A549 (cell line): ENCODE measurements around the gene LAMA2. TPM values are rescaled to one million over a fixed set of nuclear protein-coding genes. Genes with fewer than 3 reads are reported as not detected.

ENCODE experiments used
- ATAC-seq, 2 experiments: fragments of 200-7000 bp in 1 of 2; fragments of >200 bp in 1 of 2; cut with Nextera tagmentation in 1 of 2; cut with Tn5 transposase in 1 of 2; 3 replicates each; pipeline versions ENCODE4 v1.8.0 to v1.9.1; 2018 to 2020; ENCODE audit warnings: mild to moderate bottlenecking in 1 of 2, moderate library complexity in 1 of 2
- CTCF ChIA-PET: fragments of 300-600 bp; sonication (Branson Sonifier 250); formaldehyde crosslinking; extraction: SDS; loops from one replicate; lab custom pipeline; 2021; ENCODE audit warnings: antibody characterized with exemption, inconsistent platforms; lab: Yijun Ruan, JAX
- POLR2A ChIA-PET: fragments of 350-600 bp; formaldehyde crosslinking; extraction: SDS; loops from one replicate; lab custom pipeline; 2021; ENCODE audit warnings: antibody characterized with exemption, inconsistent platforms; lab: Yijun Ruan, JAX
- DNase-seq, 2 experiments: peaks; one replicate each; pipeline versions ENCODE4 v3.0.0 to v3.0.0-alpha.2; 2011 to 2016; ENCODE audit warnings: low read depth in 1 of 2, low spot score in 1 of 2
- FAIRE-seq: peaks from 2 replicates; lab custom pipeline; 2011; peaks lifted over from hg19 to GRCh38; lab: Jason Lieb, UNC
- H3K27ac ChIP-seq, 2 experiments: fragments of >200 bp; sonication (Bioruptor Twin); formaldehyde crosslinking; 3 replicates each; pipeline ENCODE4 v1.5.1; 2016 to 2017
- H3K4me1 ChIP-seq: fragments of >200 bp; sonication (Bioruptor Twin); formaldehyde crosslinking; 3 replicates; pipeline ENCODE4 v1.6.1; 2016
- H3K4me2 ChIP-seq: fragments of >200 bp; sonication (Bioruptor Twin); formaldehyde crosslinking; 3 replicates; pipeline ENCODE4 v1.6.1; 2016
- H3K4me3 ChIP-seq: fragments of >200 bp; sonication (Bioruptor Twin); formaldehyde crosslinking; 3 replicates; pipeline ENCODE4 v1.5.1; 2016
- H3K9me3 ChIP-seq: fragments of >200 bp; sonication (Bioruptor Twin); formaldehyde crosslinking; 3 replicates; pipeline ENCODE4 v1.6.1; 2016
- BCL3 ChIP-seq: fragments of >200 bp; sonication (Bioruptor Twin); formaldehyde crosslinking; IDR thresholded peaks from 3 replicates; pipeline ENCODE4 v1.6.1; 2016
- BHLHE40 ChIP-seq: IDR thresholded peaks from 2 replicates; pipeline ENCODE4 v1.6.1; 2012; ENCODE audit warnings: low read depth, low read length, inconsistent platforms
- CBX2 ChIP-seq: fragments of 200-600 bp; sonication (generic); IDR thresholded peaks from 2 replicates; pipeline ENCODE4 v1.6.1; 2016; ENCODE audit warnings: low read depth, mild to moderate bottlenecking, borderline replicate concordance
- CEBPB ChIP-seq, 2 experiments: fragments of >200 bp in 1 of 2; sonication (Bioruptor Twin) in 1 of 2; formaldehyde crosslinking in 1 of 2; IDR thresholded peaks; 2 replicates each; pipeline ENCODE4 v1.6.1; 2012 to 2016
- FOSB ChIP-seq: fragments of 250-450 bp; sonication (Bioruptor Pico); IDR thresholded peaks from 2 replicates; pipeline ENCODE4 v1.5.0; 2020; ENCODE audit warnings: mild to moderate bottlenecking, moderate library complexity
- GATA3 ChIP-seq: IDR thresholded peaks from 2 replicates; pipeline ENCODE4 v1.6.1; 2012; ENCODE audit warnings: borderline replicate concordance
- HDAC2 ChIP-seq: fragments of 200-600 bp; sonication (generic); IDR thresholded peaks from 2 replicates; pipeline ENCODE4 v1.6.1; 2016
- HMGXB4 ChIP-seq: fragments of 250-450 bp; sonication (Bioruptor Pico); IDR thresholded peaks from 2 replicates; pipeline ENCODE4 v1.5.0; 2021; ENCODE audit warnings: mild to moderate bottlenecking, moderate library complexity, borderline replicate concordance
- HOXB13 ChIP-seq: fragments of 250-450 bp; sonication (Bioruptor Pico); IDR thresholded peaks from 2 replicates; pipeline ENCODE4 v1.5.0; 2020; ENCODE audit warnings: low read depth, mild to moderate bottlenecking, moderate library complexity
- JUN ChIP-seq, 2 experiments: fragments of >200 bp; sonication (Bioruptor Twin); formaldehyde crosslinking; IDR thresholded peaks; 2 replicates in 1 of 2; 3 replicates in 1 of 2; pipeline ENCODE4 v1.6.1; 2016 to 2017
- JUNB ChIP-seq: fragments of >200 bp; sonication (Bioruptor Twin); formaldehyde crosslinking; IDR thresholded peaks from 2 replicates; pipeline ENCODE4 v1.6.1; 2016
- KDM5A ChIP-seq: fragments of 200-600 bp; sonication (generic); IDR thresholded peaks from 2 replicates; pipeline ENCODE4 v1.6.1; 2016; ENCODE audit warnings: antibody characterized with exemption, mild to moderate bottlenecking
- MAFK ChIP-seq: fragments of 450-650 bp; IDR thresholded peaks from 2 replicates; pipeline ENCODE4 v1.6.1; 2014; ENCODE audit not compliant: partially characterized antibody
- MAX ChIP-seq: IDR thresholded peaks from 2 replicates; pipeline ENCODE4 v1.6.1; 2012
- MAZ ChIP-seq: fragments of 150-350 bp; IDR thresholded peaks from 2 replicates; pipeline ENCODE4 v1.6.1; 2014; ENCODE audit warnings: antibody characterized with exemption, low read depth, low read length, borderline replicate concordance
- MYC ChIP-seq: IDR thresholded peaks from 2 replicates; pipeline ENCODE4 v1.6.1; 2012; ENCODE audit warnings: mild to moderate bottlenecking, inconsistent platforms, low read length, improper control_type of control experiment, borderline replicate concordance
- NFE2L2 ChIP-seq: fragments of 150-350 bp; conservative IDR thresholded peaks from 2 replicates; pipeline ENCODE4 v1.6.1; 2014; ENCODE audit warnings: low read length
- NR3C1 ChIP-seq: fragments of >200 bp; sonication (Bioruptor Twin); formaldehyde crosslinking; IDR thresholded peaks from 3 replicates; pipeline ENCODE4 v1.6.1; 2017
- PBX3 ChIP-seq: IDR thresholded peaks from 2 replicates; pipeline ENCODE4 v1.6.1; 2012
- RARB ChIP-seq: fragments of 250-450 bp; sonication (Bioruptor Pico); IDR thresholded peaks from 2 replicates; pipeline ENCODE4 v1.8.0; 2021; ENCODE audit warnings: mild to moderate bottlenecking, moderate library complexity
- RNF2 ChIP-seq: fragments of 200-600 bp; sonication (generic); IDR thresholded peaks from 2 replicates; pipeline ENCODE4 v1.6.1; 2016; ENCODE audit warnings: low read depth, mild to moderate bottlenecking, antibody characterized with exemption, moderate library complexity, borderline replicate concordance
- SMC3 ChIP-seq: fragments of >200 bp; sonication (Bioruptor Twin); formaldehyde crosslinking; IDR thresholded peaks from 3 replicates; pipeline ENCODE4 v1.6.1; 2018; ENCODE audit warnings: inconsistent platforms
- TFCP2L1 ChIP-seq: fragments of 250-450 bp; sonication (Bioruptor Pico); IDR thresholded peaks from 2 replicates; pipeline ENCODE4 v1.5.0; 2021; ENCODE audit warnings: mild to moderate bottlenecking
- TP53 ChIP-seq: fragments of 250-450 bp; sonication (Bioruptor Pico); IDR thresholded peaks from 2 replicates; pipeline ENCODE4 v1.5.0; 2021; ENCODE audit warnings: mild to moderate bottlenecking, moderate library complexity
- USF2 ChIP-seq: fragments of 450-650 bp; IDR thresholded peaks from 2 replicates; pipeline ENCODE4 v1.6.1; 2014; ENCODE audit warnings: antibody characterized with exemption
- ZC3H11A ChIP-seq: fragments of 450-650 bp; IDR thresholded peaks from 2 replicates; pipeline ENCODE4 v1.6.1; 2014; ENCODE audit warnings: antibody characterized with exemption, mild to moderate bottlenecking
- ZFP36 ChIP-seq: fragments of 450-650 bp; IDR thresholded peaks from 2 replicates; pipeline ENCODE4 v1.6.1; 2014; ENCODE audit warnings: borderline replicate concordance; ENCODE audit not compliant: partially characterized antibody
- ZNF302 ChIP-seq: fragments of 250-450 bp; sonication (Bioruptor Pico); IDR thresholded peaks from 2 replicates; pipeline ENCODE4 v1.9.0; 2021; ENCODE audit warnings: inconsistent platforms, mild to moderate bottlenecking, moderate library complexity
- ZSCAN20 ChIP-seq: fragments of 250-450 bp; sonication (Bioruptor Pico); IDR thresholded peaks from 2 replicates; pipeline ENCODE4 v1.8.0; 2022; ENCODE audit warnings: mild to moderate bottlenecking, moderate library complexity
- WGBS: methylation state at CpG from one replicate; pipeline ENCODE4 v1.1.6; 2017; ENCODE audit errors: missing lambda C conversion rate; 5-methylcytosine and 5-hydroxymethylcytosine counted together
- polyA plus RNA-seq, 4 experiments: library from polyadenylated mRNA; depleted of rRNA in 3 of 4; stranded (reverse); fragments of >200 nt; fragmentation: RNase III in 1 of 4; extraction: RNeasy Plus Mini Kit Qiagen cat#74134 plus additional on column Dnase treatment in 1 of 4; gene quantifications; 2 replicates in 3 of 4; 3 replicates in 1 of 4; pipeline ENCODE4 v1.2.3, GENCODE V29; 2011 to 2017

The LAMA2 gene
- polyA plus RNA-seq, 2 of the 4 experiments (the other 2 are of a cell fraction) = 0.21 to 1.3 TPM

GRCh38 chr6:129130106-129130505 lies 247.2 kb downstream of the LAMA2 start:
- no peak for FAIRE-seq

GRCh38 chr6:129130959-129131681 lies 248.2 kb downstream of the LAMA2 start:
- no peak overlapping the region for H3K27ac ChIP-seq
- DNase-seq = no peak
- CTCF ChIA-PET = interaction anchor here (0.7 to 1.0 kb wide), 2 partner anchors 121 to 400 kb away, joined by 3 to 4 read pairs; no protein-coding TSS in a partner anchor
- FAIRE-seq = no peak
- WGBS = 7% methylated on average over 3 of the region's 3 CpGs
- TF ChIP-seq MYC = no peak
- TF ChIP-seq GATA3 = no peak
- no peak for TF ChIP-seq ZFP36
- TF ChIP-seq JUNB = no peak
- no peak for TF ChIP-seq NR3C1
- no peak for TF ChIP-seq MAFK
- TF ChIP-seq ZNF302 (CRISPR knock-in tag) = no peak
- no peak for TF ChIP-seq MAX
- no peak for TF ChIP-seq HDAC2
- TF ChIP-seq CBX2 = no peak
- TF ChIP-seq, all 56 proteins: peak for 0
- H3K4me2 ChIP-seq = no peak overlapping the region
- H3K9me3 ChIP-seq = no peaks in the 10 kb centered on the region
- POLR2A ChIA-PET = interaction anchor here (0.6 kb wide), 1 partner anchor 8 kb away, joined by 3 read pairs; no protein-coding TSS in a partner anchor
- ATAC-seq = no peak
- H3K4me1 ChIP-seq = no peaks in the 10 kb centered on the region
- H3K4me3 ChIP-seq = no peak overlapping the region

More at GRCh38 chr6:129130106-129130505, 247.2 kb downstream of the LAMA2 start:
- H3K4me1 ChIP-seq = no peaks in the 10 kb centered on the region
- H3K4me2 ChIP-seq = no peak overlapping the region
- TF ChIP-seq USF2 (no peak), ZSCAN20 (CRISPR knock-in tag) (no peak), MAX (no peak), HMGXB4 (CRISPR knock-in tag) (no peak), BHLHE40 (no peak), RARB (CRISPR knock-in tag) (no peak), JUN (IDR thresholded peaks at IDR 0.05) (no peak), MAZ (no peak), SMC3 (no peak), RNF2 (no peak)
- ChIA-PET POLR2A (no interaction called here), CTCF (no interaction called here)
- no peak overlapping the region for H3K27ac ChIP-seq
- H3K4me3 ChIP-seq = no peak overlapping the region
- H3K9me3 ChIP-seq = no peaks in the 10 kb centered on the region
- ATAC-seq (no peak), DNase-seq (no peak)

- WGBS = 60% methylated on average over 5 of the region's 5 CpGs
- H3K9me3 ChIP-seq = no peaks in the 10 kb centered on the region
- ChIA-PET CTCF (interaction anchor here (1.2 kb wide), 1 partner anchor 51 kb away, joined by 3 read pairs; no protein-coding TSS in a partner anchor), POLR2A (no interaction called here)
- FAIRE-seq (no peak), DNase-seq (no peak), ATAC-seq (no peak)
- H3K27ac ChIP-seq = no peak overlapping the region
- H3K4me3 ChIP-seq = no peak overlapping the region
- TF ChIP-seq TP53 (CRISPR knock-in tag) = no peak
- TF ChIP-seq KDM5A = no peak
- TF ChIP-seq FOSB = no peak
- TF ChIP-seq TFCP2L1 (CRISPR knock-in tag) = no peak
- TF ChIP-seq MAZ = no peak
- no peak for TF ChIP-seq BHLHE40
- no peak for TF ChIP-seq MAFK
- no peak for TF ChIP-seq BCL3
- no peak for TF ChIP-seq HOXB13
- TF ChIP-seq ZC3H11A = no peak
- no peak for TF ChIP-seq PBX3
- no peak for TF ChIP-seq NFE2L2
- no peak for TF ChIP-seq RNF2
- TF ChIP-seq CEBPB (IDR thresholded peaks at IDR 0.05) = no peak
- no peak overlapping the region for H3K4me2 ChIP-seq
- no peaks in the 10 kb centered on the region for H3K4me1 ChIP-seq
Observed at GRCh38 chr6:129133770-129134192, 250.8 kb downstream of the LAMA2 start.
